Epithelial cell of prostate (primary cell): ENCODE measurements around the gene ARHGAP33.

ENCODE experiments used
- DNase-seq: peaks from one replicate; pipeline ENCODE4 v3.0.0-alpha.2; 2011; ENCODE audit warnings: low read depth, low spot score
- H3K27ac ChIP-seq: fragments of 450-650 bp; 2 replicates; pipeline ENCODE4 v1.5.1; 2017; ENCODE audit warnings: mild to moderate bottlenecking

The ARHGAP33 gene, protein sequence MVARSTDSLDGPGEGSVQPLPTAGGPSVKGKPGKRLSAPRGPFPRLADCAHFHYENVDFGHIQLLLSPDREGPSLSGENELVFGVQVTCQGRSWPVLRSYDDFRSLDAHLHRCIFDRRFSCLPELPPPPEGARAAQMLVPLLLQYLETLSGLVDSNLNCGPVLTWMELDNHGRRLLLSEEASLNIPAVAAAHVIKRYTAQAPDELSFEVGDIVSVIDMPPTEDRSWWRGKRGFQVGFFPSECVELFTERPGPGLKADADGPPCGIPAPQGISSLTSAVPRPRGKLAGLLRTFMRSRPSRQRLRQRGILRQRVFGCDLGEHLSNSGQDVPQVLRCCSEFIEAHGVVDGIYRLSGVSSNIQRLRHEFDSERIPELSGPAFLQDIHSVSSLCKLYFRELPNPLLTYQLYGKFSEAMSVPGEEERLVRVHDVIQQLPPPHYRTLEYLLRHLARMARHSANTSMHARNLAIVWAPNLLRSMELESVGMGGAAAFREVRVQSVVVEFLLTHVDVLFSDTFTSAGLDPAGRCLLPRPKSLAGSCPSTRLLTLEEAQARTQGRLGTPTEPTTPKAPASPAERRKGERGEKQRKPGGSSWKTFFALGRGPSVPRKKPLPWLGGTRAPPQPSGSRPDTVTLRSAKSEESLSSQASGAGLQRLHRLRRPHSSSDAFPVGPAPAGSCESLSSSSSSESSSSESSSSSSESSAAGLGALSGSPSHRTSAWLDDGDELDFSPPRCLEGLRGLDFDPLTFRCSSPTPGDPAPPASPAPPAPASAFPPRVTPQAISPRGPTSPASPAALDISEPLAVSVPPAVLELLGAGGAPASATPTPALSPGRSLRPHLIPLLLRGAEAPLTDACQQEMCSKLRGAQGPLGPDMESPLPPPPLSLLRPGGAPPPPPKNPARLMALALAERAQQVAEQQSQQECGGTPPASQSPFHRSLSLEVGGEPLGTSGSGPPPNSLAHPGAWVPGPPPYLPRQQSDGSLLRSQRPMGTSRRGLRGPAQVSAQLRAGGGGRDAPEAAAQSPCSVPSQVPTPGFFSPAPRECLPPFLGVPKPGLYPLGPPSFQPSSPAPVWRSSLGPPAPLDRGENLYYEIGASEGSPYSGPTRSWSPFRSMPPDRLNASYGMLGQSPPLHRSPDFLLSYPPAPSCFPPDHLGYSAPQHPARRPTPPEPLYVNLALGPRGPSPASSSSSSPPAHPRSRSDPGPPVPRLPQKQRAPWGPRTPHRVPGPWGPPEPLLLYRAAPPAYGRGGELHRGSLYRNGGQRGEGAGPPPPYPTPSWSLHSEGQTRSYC

DNA sequence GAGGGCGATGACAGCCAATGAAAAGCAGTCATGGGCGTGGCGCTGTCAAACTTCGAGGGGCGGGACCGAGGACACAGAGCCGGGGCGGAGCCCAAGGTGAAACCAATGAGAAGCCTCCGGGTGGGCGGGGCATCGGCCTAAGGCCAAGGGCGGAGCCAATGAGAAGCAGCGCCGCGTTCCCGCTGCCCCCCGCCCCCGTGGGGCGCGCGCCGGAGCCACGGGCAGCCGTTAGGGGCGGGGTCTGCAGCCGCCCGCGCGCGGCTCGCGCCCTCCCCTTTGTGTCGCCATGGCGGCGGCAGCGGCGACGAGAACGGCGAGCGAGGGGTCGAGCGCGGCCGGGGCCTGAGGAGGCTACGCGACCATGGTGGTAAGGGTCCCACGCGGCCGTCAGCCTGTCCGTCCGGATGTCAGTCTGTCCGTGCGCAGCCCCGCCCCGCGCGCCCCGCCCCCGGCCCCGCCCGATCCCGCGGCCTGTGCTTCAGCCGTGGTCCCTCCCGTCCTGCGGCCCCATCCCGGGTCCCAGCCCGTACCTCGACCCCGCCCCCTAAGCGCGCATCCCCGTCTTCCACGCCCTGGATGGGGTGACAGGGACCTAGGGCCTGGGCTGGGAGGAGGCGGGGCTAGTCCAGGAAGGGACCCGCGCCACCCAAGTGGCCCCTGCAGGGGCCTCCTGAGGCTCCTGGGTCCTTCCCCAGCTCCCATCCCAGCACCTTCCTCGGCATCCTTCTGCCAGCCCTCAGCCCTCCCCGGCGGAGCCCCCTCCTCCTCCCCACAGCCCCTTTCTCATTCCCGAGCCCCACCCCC, at the start of gene ARHGAP33:
Gene ARHGAP33, plus strand, starts transcription at position 267 of the 804 bp plus-strand sequence. Its CDS starts 95 bp downstream, at position 362.
- DNase-seq, result peak; percentile 57
- no peak within 1 kb of the TSS for H3K27ac ChIP-seq

DNA sequence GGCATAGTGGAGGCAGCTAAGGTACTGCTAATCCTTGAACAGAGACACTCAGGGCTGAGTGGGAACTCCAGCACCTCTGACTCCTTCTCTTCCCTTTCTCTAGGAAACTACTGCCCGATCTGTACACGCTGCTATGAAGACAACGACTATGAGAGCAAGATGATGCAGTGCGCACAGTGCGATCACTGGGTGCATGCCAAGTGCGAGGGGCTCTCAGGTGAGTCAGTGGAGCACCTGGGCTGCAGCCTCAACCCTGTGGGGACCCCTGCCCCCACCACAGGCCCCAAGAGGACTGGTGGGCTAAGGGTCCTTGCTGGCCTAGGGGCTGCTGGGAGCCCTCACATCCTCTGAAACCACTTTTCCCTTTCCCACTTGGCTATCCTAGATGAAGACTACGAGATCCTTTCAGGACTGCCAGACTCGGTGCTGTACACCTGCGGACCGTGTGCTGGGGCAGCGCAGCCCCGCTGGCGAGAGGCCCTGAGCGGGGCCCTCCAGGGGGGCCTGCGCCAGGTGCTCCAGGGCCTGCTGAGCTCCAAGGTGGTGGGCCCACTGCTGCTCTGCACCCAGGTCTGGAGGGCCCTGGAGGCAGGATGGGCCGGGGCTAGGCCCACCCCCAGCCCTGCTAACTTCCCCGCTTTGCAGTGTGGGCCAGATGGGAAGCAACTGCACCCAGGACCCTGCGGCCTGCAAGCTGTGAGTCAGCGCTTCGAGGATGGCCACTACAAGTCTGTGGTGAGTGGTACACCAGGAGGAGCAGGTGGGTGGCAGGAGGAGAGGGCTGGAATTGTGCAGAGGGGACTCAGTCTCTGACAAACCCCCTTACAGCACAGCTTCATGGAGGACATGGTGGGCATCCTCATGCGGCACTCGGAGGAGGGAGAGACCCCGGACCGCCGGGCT, 48.1 kb upstream of the ARHGAP33 start:
- DNase-seq, result no peak
- H3K27ac ChIP-seq, result no peak overlapping the region

- H3K27ac ChIP-seq, result no peak overlapping the region
- DNase-seq, result no peak
Observed at GRCh38 chr19:35727956-35728706, 47.2 kb upstream of the ARHGAP33 start.

DNA sequence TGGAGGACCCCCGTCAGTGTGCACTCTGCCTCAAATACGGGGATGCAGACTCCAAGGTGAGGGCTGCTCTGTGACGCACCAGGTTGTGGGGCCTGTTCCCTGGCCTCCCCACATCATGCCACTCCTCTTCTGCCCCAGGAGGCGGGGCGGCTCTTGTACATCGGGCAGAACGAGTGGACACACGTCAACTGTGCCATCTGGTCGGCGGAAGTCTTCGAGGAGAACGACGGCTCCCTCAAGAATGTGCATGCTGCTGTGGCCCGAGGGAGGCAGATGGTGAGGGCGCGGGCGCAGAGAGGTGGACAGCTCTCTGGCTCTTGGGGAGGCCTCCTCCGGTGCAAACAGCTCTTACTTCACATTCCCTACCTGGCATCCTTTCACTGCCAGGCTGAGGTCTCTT, 46.3 kb upstream of the ARHGAP33 start:
- H3K27ac ChIP-seq, result no peak overlapping the region
- no peak for DNase-seq

- no peak for DNase-seq
- no peak overlapping the region for H3K27ac ChIP-seq
Observed at GRCh38 chr19:35729763-35730162, 45.6 kb upstream of the ARHGAP33 start.

- no peak overlapping the region for H3K27ac ChIP-seq
- DNase-seq, result no peak
Observed at GRCh38 chr19:35730326-35730725, 45.0 kb upstream of the ARHGAP33 start.

DNA sequence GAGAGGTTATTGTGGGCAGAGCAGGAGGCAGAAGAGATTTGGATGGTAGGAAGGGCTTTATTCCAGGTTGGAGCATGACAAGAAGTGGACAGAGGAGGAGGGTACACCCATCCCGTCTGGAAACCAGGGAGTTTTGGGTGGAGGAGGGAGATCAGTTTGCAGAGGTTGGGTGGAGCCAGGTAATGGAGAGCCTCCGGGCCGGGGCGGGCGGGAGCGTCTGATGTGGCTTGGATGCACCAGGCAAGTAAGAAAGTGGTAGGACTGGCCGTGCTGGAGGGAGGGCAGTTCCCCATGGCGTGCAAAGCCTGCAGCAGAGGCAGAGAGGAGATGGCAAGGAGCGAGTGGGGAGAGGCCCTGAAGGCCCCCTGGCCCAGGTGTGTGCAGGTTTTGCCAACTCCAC, 44.0 kb upstream of the ARHGAP33 start:
- DNase-seq, result no peak
- no peak overlapping the region for H3K27ac ChIP-seq

DNA sequence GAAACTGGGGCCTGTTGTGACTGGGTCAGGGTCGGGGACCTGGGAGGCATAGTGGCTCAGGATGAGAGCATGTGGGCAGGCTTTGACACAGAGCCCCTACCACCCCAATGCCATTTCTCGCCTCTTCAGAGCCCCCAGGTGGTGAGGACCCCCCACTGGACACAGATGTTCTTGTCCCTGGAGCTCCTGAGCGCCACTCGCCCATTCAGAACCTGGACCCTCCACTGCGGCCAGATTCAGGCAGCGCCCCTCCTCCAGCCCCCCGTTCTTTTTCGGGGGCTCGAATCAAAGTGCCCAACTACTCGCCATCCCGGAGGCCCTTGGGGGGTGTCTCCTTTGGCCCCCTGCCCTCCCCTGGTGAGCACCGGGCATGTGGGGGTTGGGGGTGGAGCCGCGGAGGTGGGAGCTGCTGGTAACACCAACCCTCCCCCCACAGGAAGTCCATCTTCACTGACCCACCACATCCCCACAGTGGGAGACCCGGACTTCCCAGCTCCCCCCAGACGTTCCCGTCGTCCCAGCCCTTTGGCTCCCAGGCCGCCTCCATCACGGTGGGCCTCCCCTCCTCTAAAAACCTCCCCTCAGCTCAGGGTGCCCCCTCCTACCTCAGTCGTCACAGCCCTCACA, 43.5 kb upstream of the ARHGAP33 start:
- no peak overlapping the region for H3K27ac ChIP-seq
- no peak for DNase-seq

GRCh38 chr19:35732540-35733179, 42.7 kb upstream of the ARHGAP33 start:
- no peak overlapping the region for H3K27ac ChIP-seq
- no peak for DNase-seq

GRCh38 chr19:35733180-35734125, 41.9 kb upstream of the ARHGAP33 start:
- no peak overlapping the region for H3K27ac ChIP-seq
- no peak for DNase-seq

DNA sequence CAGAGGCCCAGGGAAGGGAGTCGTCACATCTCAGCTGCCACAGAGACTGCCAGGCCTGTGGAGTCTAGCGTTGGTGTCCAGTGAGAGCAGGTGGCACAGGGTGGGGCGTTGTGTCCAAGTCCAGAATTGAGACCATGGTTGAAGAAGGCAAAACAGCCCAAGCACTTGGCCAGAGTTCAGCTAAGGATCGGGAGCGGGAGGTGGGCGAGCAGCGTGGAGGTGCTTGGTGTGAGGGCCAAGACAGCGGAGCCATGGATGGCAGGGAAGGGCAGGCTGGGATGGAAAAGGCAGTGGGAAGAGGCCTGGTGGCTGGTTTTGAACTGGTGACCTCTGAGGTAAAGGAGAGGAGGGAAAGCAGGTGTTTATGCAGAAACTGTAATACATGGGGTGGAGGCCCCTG, 41.1 kb upstream of the ARHGAP33 start:
- no peak overlapping the region for H3K27ac ChIP-seq

DNA sequence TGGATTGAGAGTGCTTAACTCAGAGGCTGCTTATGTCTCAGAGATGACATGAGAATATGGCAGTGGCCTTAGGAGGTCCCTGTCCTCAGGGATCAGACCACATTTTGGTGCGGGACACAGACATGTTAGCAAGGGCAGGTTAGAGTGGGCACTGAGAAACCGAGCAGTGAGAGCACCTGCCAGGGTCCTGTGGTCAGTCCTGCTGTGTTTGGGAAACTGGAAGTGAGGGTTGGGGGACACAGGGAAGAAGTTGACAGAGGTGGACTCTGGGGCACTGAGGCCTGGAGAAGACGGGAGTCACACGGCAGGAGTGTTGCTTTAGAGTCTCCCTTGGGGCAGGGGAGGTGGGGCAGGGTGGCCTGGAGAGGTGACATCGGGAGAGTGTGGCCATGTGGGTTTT, 40.5 kb upstream of the ARHGAP33 start:
- no peak overlapping the region for H3K27ac ChIP-seq
- DNase-seq, result no peak

More for the DNA sequence above, 41.1 kb upstream of the ARHGAP33 start:
- DNase-seq, result no peak

GRCh38 chr19:35736913-35737886, 38.2 kb upstream of the ARHGAP33 start:
- no peak for DNase-seq
- peak overlapping the region; percentile 17 for H3K27ac ChIP-seq

GRCh38 chr19:35738021-35738886, 37.1 kb upstream of the ARHGAP33 start:
- H3K27ac ChIP-seq, result no peak overlapping the region
- DNase-seq, result no peak
